ENCODE data around the gene DNAJC17. TPM values are rescaled to one million over a fixed set of nuclear protein-coding genes. Genes with fewer than 3 reads are reported as not detected.

DNAJC17 gene
- polyA plus RNA-seq, 4 donors: 33.8 to 42.6 (median 37.6) TPM

DNA sequence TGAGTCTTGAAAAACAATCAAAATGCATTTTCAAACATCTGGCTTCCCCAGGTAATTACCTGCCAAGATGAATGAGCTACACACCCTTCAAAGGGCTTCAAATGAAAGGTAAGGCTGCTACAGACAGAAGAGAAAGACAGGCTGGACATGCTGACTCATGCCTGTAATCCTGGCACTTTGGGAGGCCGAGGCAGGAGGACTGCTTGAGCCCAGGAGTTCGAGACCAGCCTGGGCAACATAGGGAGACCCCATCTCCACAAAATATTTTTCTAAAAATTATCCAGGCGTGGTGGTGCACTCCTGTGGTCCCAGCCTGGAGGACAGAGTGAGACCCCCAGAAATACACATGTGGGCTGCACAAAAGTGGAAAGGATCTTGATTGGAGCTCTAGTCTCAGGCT, 14.9 kb downstream of the DNAJC17 start:
- DNase-seq (ENCODE audit: low read depth in 4 of 4, low spot score in 3 of 4): no peak

DNA sequence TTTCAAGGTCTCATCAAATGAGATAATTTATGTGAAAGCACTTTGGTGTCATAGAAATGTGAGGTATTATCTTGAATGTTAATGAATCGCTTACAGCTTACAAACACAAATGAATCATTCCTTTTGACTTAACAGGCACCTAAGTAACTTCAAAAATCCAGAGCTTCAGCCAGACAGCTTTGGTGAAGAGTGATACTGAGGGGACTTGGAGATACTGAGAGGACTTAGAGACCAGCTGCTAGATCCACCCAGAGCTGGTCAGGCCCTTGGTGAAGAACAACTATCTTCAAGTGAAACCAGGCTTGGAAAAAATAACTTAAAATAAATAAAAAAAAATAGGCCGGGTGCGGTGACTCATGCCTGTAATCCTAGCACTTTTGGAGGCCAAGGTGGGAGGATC, 16.6 kb downstream of the DNAJC17 start:
- no peak for DNase-seq (ENCODE audit: low read depth in 4 of 4, low spot score in 3 of 4)

DNA sequence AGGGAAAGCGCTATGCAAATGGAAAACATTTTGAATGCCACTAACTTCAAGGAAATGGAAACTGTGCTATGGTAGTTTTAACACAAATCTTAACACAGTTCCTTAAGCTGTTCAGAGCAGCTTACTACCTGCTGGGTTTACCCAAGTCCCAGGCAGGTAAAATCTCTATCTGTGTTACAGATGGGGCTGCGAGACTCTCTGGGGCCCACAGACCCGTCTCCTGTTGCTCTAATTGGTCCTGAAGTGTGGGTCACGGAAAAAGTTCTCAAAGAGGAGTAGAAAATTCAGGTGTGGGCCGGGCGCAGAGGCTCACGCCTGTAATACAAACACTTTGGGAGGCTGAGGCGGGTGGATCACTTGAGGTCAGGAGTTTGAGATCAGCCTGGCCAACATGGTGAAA, 17.3 kb downstream of the DNAJC17 start:
- DNase-seq (ENCODE audit: low read depth in 4 of 4, low spot score in 3 of 4): no peak

DNA sequence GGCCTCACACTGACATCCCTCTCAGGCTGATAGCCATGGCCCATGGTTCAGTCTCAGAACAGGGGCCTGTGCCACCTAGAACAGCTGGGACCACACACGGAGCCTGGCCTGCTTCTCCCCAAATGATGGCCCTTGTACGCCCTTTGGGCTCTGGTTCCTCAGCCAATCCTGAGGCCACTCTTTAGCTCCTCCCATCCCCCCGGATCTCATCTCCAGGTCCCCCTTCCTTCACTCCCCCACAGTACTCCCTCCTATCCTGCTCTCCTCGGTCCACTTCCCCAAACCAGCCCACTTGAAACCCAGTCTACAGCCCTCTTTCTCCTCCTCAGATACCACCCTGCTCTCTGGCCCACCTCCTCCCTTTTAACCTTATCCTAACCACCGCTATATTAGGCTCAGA, 18.2 kb downstream of the DNAJC17 start:
- DNase-seq (ENCODE audit: low read depth in 4 of 4, low spot score in 3 of 4): no peak

DNA sequence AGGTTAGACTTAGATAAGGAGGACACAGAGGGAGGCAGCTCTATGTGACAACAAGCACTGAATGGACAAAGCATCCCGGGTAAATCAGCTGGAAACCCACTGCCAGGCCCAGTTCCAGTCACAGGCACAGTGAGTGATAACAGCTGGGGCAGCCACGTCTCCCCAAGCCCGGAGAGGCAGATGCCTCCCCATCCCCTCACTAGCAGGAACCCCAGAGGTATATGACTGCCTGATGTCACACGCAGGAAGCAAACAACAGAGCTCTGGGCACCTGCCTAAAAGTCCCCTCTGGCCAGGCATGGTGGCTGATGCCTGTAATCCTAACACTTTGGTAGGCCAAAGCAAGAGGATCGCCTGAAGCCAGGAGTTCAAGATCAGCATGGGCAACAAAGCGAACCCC, 19.3 kb downstream of the DNAJC17 start:
- DNase-seq (ENCODE audit: low read depth in 4 of 4, low spot score in 3 of 4): no peak

DNA sequence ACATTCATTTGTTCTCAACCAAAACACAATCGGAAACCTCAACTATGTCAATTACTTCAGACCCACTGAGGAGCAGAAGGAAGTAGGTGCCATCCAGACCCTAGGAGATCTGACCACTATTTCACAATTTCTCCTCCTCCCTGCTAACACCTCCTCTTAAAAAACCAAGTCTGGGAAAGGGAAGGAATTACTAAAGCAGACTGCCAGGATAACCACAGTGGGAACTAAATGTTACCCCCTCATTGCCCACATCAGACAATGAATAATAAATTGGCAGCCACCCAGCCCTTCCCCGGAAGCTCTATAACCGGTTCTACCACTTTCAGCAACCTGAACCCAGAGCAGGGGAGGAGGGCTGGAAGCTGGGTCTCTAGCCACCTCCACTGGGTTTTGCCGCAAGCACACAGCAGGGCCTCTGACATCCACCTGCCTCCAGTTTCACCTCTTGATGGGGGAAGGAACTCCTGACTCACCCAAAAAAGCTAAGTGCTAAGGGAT, 19.9 kb downstream of the DNAJC17 start:
- DNase-seq (ENCODE audit: low read depth in 4 of 4, low spot score in 3 of 4): peak in 2 of 4 donors; percentile 45 to 64

DNA sequence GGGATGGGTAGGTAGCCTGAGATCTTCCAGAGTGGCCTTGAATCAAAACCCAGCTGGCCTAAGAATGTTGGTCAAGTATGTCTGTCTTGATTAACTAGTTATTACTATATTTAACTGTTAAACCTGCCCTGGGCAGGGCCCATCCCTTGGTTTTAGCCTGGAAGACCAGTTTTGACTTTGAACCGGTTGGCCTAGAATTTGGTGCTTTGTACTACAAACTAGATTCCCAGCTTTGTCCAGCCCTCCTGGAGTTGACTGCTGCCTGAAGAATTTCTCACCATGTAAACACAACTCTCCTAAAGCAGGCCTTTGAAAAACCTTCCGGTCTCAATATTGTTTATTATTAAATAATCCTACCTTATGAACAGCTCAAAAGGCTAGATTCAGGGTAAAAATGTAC, 21.5 kb downstream of the DNAJC17 start:
- DNase-seq (ENCODE audit: low read depth in 4 of 4, low spot score in 3 of 4): no peak

DNA sequence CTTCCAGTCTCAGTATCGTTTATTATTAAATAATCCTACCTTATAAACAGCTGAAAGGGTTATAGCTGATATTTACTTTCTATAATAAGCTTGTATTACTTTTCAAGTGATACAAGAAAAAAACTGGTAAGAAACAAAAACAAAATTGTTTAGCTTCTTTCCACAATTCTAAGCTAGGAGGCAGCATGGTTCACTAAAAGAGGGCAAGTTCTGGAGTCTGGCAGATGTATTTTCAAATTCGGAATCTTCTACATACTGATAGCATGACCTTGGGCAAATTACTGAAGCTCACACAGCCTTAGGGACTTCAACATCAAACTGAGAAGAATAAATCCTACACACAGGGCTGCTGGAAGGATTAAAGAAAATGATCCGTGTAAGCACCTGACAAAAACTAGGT, 22.1 kb downstream of the DNAJC17 start:
- no peak for DNase-seq (ENCODE audit: low read depth in 4 of 4, low spot score in 3 of 4)

DNA sequence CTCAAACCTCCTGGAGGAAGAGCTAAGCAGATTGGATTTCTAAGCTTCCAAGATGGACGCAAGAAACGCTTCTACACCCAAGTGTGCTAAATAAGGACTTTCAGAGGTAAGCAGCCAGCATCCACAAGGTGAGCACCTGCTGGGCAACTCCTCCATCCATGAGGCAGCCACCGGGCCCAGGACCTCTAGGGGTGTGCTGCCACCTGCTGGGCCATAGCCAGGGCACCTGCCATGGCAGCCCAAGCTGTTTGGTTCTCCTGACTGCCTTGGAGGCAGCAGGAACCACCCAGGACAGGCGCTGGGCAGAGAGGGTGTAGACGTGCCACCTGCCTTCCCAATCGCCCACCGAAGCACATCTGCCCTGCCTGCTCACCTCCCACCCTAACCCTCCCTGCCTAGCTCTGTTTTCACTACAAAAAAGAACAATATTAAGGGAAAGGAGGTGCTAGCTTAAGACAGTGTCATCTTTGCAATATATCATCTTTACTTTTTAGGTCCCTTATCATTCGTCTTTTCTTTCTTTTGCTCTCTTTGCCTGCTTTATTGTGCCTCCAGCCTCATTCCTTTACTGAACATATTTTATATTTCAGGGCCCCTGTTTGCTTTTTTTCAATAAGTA, 24.6 kb downstream of the DNAJC17 start:
- DNase-seq (ENCODE audit: low read depth in 4 of 4, low spot score in 3 of 4): no peak

DNA sequence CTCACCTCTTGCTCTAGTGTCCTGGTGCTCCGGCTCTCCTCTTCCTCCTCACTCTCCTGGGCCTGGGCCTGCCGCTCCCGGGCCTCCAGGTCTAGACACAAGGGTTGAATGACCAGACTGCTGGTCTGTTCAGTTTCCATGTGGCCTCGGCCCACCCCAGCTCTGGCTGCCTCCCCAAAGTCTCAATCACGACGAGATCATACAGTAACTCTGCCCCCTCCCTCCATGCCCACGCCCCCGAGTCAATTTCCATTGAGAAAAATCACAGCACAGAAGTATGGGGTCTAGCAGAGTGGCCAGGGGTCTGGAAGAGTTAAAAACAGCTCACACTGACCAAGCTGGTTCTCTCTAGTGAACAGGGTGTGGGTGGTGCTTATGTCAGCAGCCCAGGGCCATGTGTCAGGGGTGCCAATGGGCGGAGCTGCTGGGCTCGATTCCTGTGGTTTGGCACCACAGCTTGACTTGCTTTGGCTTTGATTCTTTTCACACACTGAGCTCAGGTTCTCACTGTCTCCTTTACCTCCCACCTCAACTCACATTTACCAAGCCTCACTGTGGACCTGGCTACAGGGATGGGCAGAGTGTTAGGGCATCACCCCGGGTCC, 30.6 kb downstream of the DNAJC17 start:
- DNase-seq (ENCODE audit: low read depth in 4 of 4, low spot score in 3 of 4): no peak

DNA sequence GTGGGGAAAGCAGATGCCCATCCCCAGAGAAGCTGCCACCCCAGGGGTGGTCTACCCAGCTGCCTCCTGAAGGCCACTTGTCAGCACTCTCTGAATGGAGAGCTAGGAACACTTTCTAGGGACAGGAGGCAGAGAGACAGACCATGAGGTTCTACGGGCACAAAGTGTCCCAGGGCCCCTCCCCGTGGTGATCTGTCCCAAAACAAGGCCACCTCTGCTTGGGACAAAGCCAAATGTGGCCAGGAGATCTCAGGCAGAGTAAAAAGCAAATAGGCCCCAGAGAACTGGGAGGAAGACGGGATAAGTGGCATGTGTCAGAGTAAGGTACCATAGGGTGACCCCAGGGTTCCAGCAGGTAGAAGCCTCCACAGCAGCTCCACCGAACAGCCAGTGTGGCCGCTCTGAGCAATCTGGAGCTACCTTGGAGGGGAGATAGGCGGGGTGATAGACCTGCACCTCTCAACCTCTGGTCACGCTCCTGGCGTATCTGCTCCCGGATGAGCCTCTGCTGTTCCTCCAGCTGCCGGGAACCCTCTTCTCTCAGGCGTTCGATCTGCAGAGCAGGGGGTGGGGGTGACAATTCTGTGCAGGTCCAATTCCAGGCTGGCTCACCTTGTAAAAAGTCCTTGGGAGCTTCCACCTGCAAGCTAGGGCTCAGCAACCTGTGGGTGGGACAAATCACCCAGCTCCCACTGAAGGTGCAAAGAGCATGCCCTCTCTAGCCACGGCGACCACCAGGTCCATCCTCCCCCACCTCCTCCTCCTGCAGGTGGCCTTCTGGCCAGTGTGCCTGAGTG, 31.3 kb downstream of the DNAJC17 start:
- no peak for DNase-seq (ENCODE audit: low read depth in 4 of 4, low spot score in 3 of 4)

DNA sequence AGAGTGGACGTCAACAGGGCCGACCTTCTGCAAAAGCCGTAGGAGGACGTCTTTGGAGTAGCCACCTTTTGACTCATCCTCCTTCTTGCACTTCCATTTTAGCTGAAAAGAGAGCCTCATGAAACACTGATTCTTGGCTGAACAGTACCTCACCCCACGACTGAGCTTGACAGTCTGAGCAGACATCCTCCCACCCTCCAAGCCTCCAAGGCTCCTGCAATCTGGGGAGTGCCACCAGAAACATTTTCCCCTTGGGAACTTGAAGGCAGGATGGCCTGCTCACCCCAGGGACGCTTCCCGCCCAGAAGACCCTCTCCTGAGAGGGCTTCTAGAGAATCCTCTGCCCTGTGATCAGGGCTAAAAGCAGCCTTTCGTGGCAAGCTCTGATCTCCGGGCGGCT, 32.3 kb downstream of the DNAJC17 start:
- DNase-seq (ENCODE audit: low read depth in 4 of 4, low spot score in 3 of 4): no peak

DNA sequence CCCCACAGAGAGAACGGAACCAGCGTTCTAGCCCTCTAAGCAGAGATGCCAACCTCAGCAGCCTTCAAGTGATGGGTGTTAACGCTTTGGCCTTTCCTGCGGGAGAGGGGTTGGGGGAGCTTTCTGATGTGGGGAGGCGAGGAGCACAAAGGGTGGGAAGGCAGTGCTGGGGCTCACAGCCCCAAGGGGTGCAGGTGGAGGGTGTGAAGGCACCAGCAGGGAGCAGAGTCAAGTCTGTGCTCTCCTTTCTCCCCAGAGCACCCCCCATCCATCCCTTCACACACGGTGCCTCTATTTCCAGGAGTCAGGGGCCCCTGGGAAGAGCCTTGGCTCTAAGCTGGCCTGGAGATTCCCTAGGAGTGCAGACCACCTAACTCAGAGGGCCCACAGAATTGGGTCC, 33.4 kb downstream of the DNAJC17 start:
- DNase-seq (ENCODE audit: low read depth in 4 of 4, low spot score in 3 of 4): no peak

DNA sequence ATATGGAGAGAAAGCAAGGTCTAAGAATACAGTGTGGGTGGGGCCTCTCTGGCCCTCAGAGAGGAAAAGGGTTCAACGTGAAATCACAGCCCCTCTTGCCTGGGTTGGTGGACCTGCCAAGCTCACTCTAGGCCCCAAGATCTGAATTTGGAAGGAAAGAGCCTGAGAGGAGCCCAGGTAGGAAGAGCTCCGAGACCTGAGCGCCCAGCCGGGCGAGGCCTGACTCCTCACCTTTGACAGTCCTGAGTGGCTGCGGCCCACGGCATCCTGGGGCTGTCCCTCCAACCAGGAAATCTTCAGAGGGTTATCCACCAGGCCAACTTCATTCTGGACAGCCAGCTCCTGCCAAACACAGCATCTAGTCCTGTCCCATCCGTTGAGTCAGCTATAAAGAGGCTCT, 33.8 kb downstream of the DNAJC17 start:
- DNase-seq (ENCODE audit: low read depth in 4 of 4, low spot score in 3 of 4): no peak

DNA sequence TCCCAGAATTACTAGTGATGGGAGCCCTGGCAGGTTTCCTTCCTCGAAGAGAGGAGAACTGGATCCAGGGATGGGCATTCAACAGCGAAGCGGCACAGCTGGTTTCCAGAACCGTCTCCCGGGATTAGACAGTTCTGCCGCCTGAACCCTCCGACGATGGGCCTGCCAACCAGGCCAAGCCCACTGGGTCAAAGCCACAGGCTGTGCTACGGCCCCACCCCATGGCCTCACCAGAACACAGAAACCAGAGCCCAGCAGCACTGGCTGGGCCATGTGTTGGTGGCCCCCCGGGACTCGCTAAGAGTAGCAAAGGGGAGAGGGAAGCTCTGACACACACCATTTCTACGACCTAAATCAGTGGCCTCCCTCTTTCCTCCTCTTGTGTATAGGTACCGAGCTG, 35.3 kb downstream of the DNAJC17 start:
- no peak for DNase-seq (ENCODE audit: low read depth in 4 of 4, low spot score in 3 of 4)

DNA sequence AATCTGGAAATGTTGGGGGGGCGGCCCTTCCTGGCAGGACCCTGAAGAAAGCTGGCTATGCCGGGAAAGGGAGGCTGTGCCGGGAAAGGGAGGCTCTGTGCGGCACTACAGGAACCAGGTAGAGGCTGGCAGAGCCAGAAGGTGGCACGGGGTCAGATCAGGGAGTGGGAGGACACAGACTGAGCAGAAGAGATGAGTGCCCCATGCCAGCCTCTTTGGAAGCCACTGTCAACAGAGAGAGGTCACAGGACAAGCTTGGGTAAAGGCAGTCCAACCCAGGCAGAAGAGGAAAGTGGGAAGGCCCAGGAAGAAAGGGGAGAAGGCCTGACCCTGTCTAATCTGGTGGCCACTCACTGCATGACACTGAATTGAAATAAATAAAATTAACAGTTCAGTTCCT, 36.0 kb downstream of the DNAJC17 start:
- no peak for DNase-seq (ENCODE audit: low read depth in 4 of 4, low spot score in 3 of 4)

DNA sequence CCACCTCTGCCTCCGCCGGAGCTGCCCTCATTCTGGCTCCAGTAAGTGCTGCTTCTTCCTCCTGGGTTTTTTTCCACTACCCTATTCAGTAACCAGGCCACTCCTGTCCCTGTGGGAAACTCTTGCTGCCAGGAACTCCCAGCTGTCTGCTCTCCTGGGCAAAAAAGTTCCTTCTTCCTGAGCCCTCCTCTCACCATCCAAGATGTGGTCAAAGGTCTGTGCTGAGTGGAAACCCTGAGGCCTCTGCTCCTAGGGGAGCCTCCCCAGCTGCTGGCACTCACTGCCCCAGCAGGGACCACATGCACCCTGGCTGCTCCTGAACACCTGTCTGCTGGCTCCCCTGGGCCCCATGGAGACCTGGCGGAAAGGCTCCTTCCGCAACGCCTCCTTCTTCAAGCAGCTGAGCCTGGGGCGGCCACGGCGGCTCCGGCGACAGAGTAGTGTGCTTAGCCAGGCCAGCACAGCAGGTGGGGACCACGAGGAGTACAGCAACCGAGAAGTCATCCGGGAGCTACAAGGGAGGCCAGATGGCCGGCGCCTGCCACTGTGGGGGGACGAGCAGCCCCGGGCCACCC, 37.0 kb downstream of the DNAJC17 start:
- no peak for DNase-seq (ENCODE audit: low read depth in 4 of 4, low spot score in 3 of 4)

DNA sequence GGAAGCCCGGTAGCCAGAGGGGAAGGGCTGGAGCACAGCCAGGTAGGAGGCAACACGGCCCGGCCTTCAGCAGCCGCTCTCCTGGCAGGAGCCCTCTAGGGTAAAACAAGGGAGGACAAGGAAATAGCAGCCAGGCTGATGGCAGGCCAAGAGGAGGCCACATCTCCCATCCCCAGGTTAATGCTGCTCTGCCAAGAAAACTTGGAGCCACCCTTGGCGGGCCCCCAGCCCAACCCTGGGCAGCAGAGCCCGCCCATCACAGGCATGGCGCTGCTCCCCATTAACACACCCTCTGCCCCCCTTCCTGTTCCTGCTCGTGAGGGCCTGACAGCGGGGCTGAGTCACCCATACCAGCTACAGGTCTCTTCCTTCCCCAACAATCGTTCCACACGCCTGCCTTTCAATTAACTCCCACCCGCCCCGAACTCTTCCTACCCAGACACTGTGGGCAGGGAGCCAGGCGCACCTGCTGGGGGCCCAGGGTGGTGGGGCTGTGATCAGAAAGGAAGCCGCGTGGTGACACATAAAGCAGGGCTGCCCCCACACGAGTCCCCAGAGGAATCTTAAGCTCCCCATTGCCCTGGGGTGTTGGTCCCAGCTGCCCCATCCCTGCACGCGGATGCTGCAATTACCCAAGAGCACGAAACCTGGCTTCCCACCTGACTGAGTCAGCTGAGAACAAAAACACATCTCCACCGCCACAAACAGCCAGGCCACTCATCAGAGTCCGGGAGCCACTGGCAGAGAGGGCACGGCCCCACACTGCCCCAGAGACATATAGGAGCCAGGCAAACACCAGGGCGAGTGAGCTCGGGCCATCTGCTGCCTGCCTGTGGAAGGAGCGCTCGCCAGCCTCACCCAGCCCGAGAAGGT, 37.8 kb downstream of the DNAJC17 start, which contains the start of gene C15orf62:
C15orf62 (plus strand) TSS at position 707 of the 873 bp plus-strand sequence. CDS start 516 bp downstream, outside the sequence.
- peak in 2 of 4 donors; percentile 50 to 66 for DNase-seq (ENCODE audit: low read depth in 4 of 4, low spot score in 3 of 4)

DNA sequence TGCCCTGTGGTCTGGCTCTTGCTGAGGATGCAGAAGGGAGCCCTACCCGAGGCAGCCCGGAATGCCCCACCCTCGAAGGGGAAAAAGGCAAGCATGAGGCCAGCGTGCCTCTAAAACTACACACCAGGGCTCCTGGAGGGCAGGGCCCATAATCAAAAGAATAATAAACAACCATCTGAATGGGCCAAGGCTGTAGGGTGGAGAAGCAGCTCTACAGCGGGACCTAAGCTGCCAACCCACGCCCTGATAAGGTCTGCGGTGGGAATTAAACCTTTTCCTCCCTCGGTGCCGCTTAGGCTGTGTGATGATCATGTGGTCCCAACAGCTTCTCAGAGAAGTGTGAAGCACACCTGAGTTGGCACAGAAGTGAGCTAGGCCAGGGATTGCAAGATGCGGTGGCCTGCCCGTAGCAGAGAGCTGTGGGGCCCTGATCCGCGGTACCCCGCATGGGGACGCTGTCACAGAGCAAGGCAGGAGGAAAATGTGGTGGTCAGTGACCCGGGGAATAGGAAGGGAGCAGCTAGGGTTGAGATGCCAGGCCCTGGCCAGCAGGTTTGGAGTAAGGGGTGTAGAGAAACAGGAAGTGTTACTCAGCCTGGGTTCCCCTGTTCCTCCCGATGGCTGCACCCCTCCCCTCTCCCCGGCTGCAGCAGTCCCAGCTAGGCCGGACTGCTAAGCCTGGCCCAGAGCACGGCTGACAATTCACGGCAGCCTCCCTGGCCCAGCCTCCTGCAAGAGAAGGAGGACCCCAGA, 38.6 kb downstream of the DNAJC17 start:
- DNase-seq (ENCODE audit: low read depth in 4 of 4, low spot score in 3 of 4): no peak

Data from left renal pelvis (tissue), 4 donors.